ENCODE results near the gene SPTBN1.

- TF ChIP-seq CTCF (conservative IDR thresholded peaks at IDR 0.05) = no peak
- no peak for TF ChIP-seq EZH2 (IDR thresholded peaks at IDR 0.05; ENCODE audit: low read depth)
These were observed 142.5 kb downstream of the SPTBN1 start for GRCh38 chr2:54598347-54599325.

All from PC-9 (cell line).